ENCODE results near the gene MCHR1.
"Not testable (repeated sequence)": the region's sequence is repeated elsewhere in the genome, so short reads cannot be mapped to it uniquely, and the experiment has no call there.

MCHR1 gene

DNA sequence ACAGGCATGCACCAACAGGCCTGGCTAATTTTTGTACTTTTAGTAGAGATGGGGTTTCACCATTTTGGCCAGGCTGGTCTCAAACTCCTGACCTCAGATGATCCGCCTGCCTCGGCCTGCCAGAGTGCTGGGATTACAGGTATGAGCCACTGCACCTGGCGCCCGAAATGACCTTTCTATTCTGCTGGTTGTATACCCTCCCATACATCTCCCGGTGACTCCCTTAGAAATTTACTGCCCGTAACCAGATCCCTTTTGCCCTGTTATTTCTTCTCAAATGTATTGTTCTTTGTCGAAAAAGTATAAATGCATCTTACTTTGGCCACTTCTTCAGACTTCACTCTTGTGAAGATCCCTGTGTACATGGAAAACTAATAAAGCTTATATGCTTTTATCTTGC lies 22.0 kb downstream of the MCHR1 start:
- no peak for DNase-seq

- no peak for DNase-seq
Observed at GRCh38 chr22:40703174-40703573, 23.9 kb downstream of the MCHR1 start.

- no peak for DNase-seq
Observed at GRCh38 chr22:40703736-40704135, 24.5 kb downstream of the MCHR1 start.

GRCh38 chr22:40705918-40706682 lies 26.8 kb downstream of the MCHR1 start:
- no peak for DNase-seq

DNA sequence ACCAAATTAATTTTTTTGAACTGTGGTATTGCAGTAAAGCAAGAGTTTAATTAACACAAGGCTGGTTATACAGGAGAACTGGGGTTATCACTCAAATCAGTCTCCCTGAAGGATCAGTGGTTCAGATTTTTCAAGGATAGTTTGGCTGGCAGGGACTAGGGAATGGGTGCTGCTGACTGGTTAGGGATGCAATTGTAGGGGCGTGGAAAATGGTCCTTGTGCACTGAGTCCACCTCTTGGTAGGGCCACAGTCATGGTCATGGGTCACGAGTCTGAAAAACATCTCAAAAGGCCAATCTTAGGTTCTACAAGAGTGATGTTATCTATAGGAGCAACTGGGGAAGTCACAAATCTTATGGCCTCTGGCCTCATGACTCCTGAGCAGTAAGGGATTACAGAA lies 27.9 kb downstream of the MCHR1 start:
- no peak for DNase-seq

DNA sequence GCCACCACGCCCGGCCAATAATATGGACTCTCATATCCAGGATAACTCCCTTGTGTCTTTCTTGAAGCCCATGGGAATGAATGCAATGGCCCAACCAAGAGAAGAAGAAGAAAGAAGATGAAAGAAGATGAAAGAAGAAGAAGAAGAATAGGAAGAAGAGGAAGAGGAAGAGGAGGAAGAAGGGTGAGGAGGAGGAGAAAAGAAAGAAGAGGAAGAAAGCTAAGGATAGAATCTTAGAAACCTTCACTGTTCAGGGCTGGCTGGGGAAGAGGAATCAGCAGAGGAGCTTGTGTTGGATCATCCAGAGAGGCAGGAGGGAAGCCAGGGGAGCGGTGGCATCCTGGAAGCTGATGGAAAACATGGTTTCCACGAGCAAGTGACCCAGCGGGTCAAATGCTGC lies 28.9 kb downstream of the MCHR1 start:
- DNase-seq = no peak

DNA sequence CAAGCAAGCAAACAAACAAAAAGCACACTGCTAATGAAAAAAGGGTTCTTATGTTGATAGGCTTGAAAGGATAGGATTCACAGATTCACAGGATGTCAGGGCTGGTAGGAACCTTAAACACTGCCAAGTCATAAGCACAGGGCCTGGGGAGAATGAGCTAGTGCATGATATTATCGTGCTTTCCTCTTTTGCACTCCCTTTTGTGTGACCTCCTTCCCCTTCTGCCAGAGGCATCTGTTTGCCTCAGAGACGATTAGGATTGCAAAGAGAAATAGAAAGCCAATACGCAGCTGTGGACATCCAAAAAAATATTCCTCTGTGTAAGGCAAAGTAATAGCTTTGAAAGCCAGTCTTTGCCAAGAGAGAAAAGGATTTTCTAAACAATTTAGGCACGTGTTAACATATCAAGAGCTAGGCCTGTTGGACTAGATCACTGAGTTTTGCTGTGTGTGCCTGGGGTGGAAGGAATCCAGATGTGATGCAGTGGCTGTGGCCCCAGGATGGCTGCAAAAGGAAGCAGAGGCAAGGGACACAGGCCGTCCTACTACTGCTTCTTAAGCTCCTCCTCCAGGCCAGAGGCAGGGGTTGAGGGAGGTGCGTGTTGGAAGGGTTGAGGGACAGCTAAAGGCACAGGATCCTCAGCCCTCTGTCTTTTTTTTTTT lies 30.6 kb downstream of the MCHR1 start:
- DNase-seq = no peak

GRCh38 chr22:40712311-40712710 lies 33.0 kb downstream of the MCHR1 start:
- DNase-seq = no peak

- DNase-seq = no peak
Observed at GRCh38 chr22:40714499-40715337, 35.4 kb downstream of the MCHR1 start.

GRCh38 chr22:40716116-40716515 lies 36.8 kb downstream of the MCHR1 start:
- no peak for DNase-seq

DNA sequence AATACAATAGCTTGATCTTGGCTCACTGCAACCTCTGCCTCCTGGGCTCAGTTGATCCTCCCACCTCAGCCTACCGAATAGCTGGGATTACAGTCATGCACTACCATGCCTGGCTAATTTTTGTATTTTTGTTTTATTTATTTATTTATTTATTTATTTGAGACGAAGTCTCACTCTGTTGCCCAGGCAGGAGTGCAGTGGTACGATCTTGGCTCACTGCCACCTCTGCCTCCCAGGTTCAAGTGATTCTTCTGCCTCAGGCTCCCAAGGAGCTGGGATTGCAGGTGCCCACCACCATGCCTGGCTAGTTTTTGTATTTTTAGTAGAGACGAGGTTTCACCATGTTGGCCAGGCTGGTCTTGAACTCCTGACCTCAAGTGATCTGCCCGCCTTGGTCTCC lies 38.4 kb downstream of the MCHR1 start:
- not testable (repeated sequence) for DNase-seq

DNA sequence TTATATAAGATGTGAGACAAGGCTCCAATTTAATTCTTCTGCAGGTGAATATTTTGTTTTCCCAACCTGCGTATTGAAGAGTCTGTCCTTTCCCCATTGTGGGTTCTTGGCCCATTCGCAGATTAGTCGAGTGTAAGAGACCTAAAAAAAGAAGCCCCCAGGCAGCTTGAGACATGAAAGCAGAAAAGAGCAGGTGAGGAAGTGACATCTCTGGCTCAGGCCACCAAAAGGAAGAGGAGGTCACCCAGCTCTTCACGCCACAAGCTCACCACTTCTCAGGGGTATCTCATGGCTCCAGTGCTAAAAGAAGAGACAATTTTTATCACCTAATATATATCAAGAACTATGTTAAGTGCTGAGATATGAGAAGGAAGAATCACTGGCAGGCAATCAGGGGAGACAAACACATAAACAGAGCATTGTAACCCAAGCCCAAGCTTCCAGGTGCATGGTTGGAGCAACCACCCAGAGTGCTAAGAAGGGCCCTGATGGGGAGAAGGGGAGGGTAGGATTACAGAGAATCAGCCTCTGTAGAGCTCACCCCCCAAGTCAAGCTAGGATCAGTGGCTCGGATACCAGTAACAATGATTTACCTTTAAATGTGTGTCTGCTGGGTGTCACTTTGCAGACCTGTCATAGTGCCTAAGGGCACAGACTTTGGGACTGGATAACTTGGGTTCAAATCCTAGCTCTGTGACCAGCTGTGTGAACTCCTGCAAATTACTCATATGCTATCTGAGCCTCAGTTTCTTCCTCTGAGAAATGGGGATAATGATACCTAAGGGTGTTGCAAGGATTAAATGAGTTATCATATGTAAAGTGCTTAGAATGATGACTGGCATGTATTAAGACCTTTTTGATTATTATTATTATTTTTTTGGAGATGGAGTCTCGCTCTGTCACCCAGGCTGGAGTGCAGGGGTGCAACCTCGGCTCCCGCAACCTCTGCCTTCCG lies 39.2 kb downstream of the MCHR1 start:
- no peak for DNase-seq

DNA sequence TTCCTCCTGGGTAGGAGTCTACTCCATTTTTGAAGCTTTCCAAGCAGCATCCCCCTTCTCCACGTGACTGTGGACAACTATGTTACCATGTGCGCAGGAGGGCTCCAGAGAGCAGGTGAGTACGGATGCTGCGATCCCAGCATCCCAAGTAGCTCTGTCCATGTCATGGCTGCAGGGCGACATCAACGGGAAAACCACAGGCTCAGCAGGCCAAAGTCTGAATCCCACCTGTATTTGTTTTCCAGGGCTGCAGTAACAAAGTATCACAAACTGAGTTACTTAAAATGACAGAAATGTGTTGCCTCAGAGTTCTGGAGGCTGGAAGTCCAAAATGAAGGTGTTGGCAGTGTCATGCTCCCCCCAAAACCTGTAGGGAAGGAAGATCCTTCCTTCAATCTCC lies 40.3 kb downstream of the MCHR1 start:
- DNase-seq = no peak

DNA sequence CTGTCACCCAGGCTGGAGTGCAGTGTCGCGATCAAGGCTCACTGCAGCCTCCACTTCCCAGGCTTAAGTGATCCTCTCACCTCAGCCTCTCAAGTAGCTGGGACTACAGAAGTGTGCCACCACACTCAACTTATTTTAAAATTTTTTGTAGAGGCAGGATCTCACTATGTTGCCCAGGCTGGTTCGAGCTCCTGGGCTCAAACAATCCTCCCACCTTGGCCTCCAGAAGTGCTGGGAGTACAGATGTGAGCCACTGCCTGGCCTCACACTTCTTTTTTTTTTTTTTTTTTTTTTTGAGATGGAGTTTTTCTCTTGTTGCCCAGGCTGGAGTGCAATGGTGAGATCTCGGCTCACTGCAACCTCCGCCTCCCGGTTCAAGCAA lies 40.9 kb downstream of the MCHR1 start:
- not testable (repeated sequence) for DNase-seq

DNA sequence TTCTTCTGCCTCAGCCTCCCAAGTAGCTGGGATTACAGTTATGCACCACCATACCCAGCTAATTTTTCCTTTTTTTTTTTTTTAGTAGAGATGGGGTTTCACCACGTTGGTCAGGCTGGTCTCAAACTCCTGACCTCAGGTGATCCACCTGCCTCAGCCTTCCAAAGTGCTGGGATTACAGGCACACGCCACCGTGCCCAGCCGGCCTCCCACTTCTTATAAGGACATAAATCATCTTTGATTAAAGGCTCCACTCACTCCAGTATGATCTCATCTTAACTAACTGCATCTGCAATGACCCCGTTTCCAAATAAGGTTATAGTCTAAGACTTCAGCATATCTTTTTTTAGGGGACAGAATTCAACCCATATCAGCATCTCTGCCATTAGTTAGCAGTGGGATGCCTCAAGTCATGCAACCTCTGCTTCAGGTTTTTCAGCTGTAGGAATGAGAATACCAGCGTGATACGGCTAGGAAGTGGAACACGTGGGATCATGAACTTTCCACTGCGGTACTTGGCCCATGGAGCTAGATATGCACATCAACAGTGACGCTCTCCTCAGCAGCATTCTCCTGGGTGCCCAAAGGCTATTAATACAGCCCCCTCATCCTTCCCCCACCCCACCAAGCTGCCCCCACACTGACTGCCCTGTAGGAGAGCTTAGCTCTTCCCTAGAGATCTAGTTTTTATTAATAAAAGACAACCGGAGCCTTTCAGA lies 41.4 kb downstream of the MCHR1 start:
- DNase-seq = no peak

DNA sequence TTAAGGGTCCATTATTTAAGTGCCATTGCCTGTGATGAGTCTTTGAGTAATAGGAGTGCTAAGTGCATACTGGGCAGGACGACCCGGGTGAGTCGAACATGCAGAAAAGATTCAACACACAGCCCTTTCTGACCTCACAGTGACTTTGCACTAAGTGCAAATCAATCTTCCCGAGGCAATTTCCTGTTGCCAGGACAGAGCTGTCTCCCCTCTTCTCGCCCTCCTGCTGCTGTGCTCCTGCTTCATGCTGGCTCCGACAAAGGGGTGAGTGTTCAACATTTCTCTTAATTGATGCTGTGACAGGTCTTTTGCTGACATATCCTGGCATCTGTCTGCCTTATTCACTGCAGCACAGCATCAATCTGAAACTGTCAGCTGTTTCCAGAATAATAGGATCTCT lies 42.0 kb downstream of the MCHR1 start:
- DNase-seq = no peak

DNA sequence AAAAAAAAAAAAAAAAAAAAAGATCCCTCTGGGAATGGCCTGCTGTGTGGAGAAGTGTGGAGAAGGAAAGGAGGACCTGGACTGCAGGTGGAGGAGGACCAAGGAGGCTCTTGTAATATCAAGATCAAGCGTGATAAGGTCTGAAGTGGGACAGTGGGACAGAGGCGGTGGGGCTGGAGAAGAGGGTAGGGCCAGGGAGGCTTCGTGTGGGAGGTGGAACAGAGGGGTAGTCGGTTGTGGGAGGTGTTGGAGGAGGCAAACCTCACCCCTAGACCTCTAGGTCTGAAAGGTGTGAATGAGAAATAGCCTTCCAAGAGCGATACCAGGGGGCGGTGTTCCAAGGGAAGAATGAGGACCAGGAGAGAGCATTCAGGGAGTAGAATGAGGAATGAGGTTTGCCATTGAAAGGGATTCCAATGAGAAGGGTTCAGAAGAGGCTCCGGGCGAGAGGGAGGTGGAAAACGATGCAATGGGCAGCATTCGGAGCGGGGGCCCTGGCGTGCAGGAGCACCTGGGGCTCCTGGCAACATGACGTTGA lies 44.2 kb downstream of the MCHR1 start:
- no peak for DNase-seq

DNA sequence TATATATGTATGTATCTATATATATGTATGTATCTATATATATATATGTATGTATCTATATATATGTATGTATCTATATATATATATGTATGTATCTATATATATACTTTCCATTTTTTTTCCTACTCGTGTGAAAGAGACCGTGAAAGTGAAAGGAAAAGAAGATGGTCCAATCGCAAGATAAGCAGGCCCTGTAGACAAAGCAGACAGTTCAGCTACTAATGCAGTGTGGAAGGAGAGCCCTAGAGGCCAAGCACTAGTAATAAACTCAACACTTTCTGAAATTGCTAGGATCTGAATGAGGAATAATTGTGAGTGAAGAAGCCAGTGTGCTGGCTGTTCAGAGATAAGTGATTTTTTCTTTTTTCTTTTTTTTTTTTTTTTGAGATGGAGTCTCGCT lies 47.2 kb downstream of the MCHR1 start:
- DNase-seq = no peak

DNA sequence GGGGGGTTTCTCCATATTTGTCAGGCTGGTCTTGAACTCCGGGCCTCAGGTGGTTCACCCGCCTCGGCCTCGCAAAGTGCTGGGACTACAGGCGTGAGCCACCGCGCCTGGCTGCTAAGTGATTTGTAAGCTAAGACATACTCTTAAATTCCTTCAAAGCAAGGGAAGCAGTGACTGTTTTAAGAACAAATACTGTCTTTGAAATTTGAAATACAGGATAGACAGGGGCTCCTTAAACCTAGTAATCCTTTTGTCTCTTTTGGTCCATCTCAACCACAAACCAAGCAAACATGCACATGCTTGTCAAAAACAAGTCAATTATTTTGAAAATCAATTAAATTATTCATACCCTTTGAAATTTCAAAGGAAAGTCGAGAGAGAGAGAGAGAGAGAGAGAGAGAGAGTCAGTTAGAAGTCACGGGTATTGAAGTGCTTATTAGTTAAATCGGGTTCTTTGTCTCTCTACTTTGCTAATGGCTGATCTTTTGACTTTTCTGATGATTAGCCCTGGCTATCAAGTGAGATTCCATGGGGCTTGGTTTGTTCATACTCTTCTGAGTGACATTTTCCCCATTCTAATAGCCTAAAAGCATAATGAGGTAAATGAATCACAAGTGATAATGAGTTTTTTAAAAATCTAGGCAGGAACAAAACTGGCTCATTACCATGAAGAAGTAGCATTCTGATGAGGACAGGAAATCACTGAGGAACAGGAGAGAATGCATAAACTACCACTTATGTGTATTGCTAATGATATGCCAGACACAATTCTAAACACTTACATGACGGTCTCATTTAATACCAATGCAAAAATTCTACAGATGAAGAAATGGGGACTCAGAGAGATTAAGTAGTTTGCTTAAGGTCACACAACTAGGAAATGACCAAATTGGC lies 48.0 kb downstream of the MCHR1 start:
- DNase-seq = no peak

GRCh38 chr22:40727964-40728615 lies 48.8 kb downstream of the MCHR1 start:
- no peak for DNase-seq
